Limb (tissue), 2 donors: ENCODE measurements around the gene USP3.
"Not testable (repeated sequence)": the region's sequence is repeated elsewhere in the genome, so short reads cannot be mapped to it uniquely, and the experiment has no call there.

Experiments
- DNase-seq, 2 donors: peaks; one replicate each; pipeline ENCODE4 v3.0.0-alpha.2; 2016; ENCODE audit errors: extremely low spot score in 2 of 2

USP3 gene

GRCh38 chr15:63509955-63510940 lies 5.9 kb downstream of the USP3 start:
- DNase-seq = no peak

GRCh38 chr15:63512148-63512547 lies 7.8 kb downstream of the USP3 start:
- no peak for DNase-seq

GRCh38 chr15:63513271-63513670 lies 8.9 kb downstream of the USP3 start:
- DNase-seq = no peak

GRCh38 chr15:63513728-63514127 lies 9.3 kb downstream of the USP3 start:
- DNase-seq = no peak

- DNase-seq = no peak
These were observed 10.1 kb downstream of the USP3 start for GRCh38 chr15:63514531-63514943.

GRCh38 chr15:63517202-63517601 lies 12.8 kb downstream of the USP3 start:
- no peak for DNase-seq

GRCh38 chr15:63517628-63518027 lies 13.2 kb downstream of the USP3 start:
- no peak for DNase-seq

- no peak for DNase-seq
These were observed 14.6 kb downstream of the USP3 start for GRCh38 chr15:63519041-63519440.

GRCh38 chr15:63519548-63520178 lies 15.3 kb downstream of the USP3 start:
- DNase-seq = no peak

GRCh38 chr15:63520462-63520861 lies 16.1 kb downstream of the USP3 start:
- not testable (repeated sequence) for DNase-seq

- no peak for DNase-seq
These were observed 17.8 kb downstream of the USP3 start for GRCh38 chr15:63522225-63522578.

- no peak for DNase-seq
These were observed 19.1 kb downstream of the USP3 start for GRCh38 chr15:63523306-63523990.

GRCh38 chr15:63524316-63525015 lies 20.1 kb downstream of the USP3 start:
- no peak for DNase-seq

- DNase-seq = no peak
These were observed 22.0 kb downstream of the USP3 start for GRCh38 chr15:63526401-63526800.

- DNase-seq = no peak
These were observed 23.8 kb downstream of the USP3 start for GRCh38 chr15:63528138-63528659.

GRCh38 chr15:63530235-63530634 lies 25.8 kb downstream of the USP3 start:
- DNase-seq = no peak

- DNase-seq = no peak
These were observed 26.4 kb downstream of the USP3 start for GRCh38 chr15:63530752-63531299.

- no peak for DNase-seq
These were observed 27.2 kb downstream of the USP3 start for GRCh38 chr15:63531586-63531985.

GRCh38 chr15:63532307-63532744 lies 27.9 kb downstream of the USP3 start:
- DNase-seq = no peak

- DNase-seq = not testable (repeated sequence)
These were observed 30.5 kb downstream of the USP3 start for GRCh38 chr15:63534888-63535287.

- no peak for DNase-seq
These were observed 31.3 kb downstream of the USP3 start for GRCh38 chr15:63535689-63536088.
